Stimulated activated CD8-positive, alpha-beta memory T cell treated with anti-CD3 and anti-CD28 coated beads, Interleukin-2, amount 100 ng/mL, for 48 hours (primary cell): ENCODE measurements around the gene TMEM161A.
"Not testable (repeated sequence)": the region's sequence is repeated elsewhere in the genome, so short reads cannot be mapped to it uniquely, and the experiment has no call there.

Experiments used
- DNase-seq, 2 donors: peaks; one replicate each; pipeline ENCODE4 v3.0.0-alpha.2; 2020; ENCODE audit warnings: low read depth in 2 of 2

The TMEM161A gene

GRCh38 chr19:19155495-19156219, 17.4 kb upstream of the TMEM161A start:
- DNase-seq: no peak

- DNase-seq: no peak
These were observed 16.7 kb upstream of the TMEM161A start for GRCh38 chr19:19154768-19155494.

- no peak for DNase-seq
These were observed 14.5 kb upstream of the TMEM161A start for GRCh38 chr19:19152668-19153384.

GRCh38 chr19:19151418-19151817, 13.1 kb upstream of the TMEM161A start:
- no peak for DNase-seq

- DNase-seq: no peak
These were observed 11.2 kb upstream of the TMEM161A start for GRCh38 chr19:19149435-19149834.

GRCh38 chr19:19148504-19148903, 10.2 kb upstream of the TMEM161A start:
- not testable (repeated sequence) for DNase-seq

- DNase-seq: no peak
These were observed 9.1 kb upstream of the TMEM161A start for GRCh38 chr19:19147344-19147743.

GRCh38 chr19:19146865-19147264, 8.6 kb upstream of the TMEM161A start:
- DNase-seq: no peak

- peak; percentile 78 to 86 for DNase-seq
These were observed 7.7 kb upstream of the TMEM161A start for GRCh38 chr19:19145684-19146608.

GRCh38 chr19:19145281-19145680, 7.0 kb upstream of the TMEM161A start:
- no peak for DNase-seq

GRCh38 chr19:19142347-19142746, 4.1 kb upstream of the TMEM161A start:
- DNase-seq: no peak

- no peak for DNase-seq
These were observed 2.2 kb upstream of the TMEM161A start for GRCh38 chr19:19140476-19140875.

GRCh38 chr19:19139876-19140229, 1.6 kb upstream of the TMEM161A start:
- no peak for DNase-seq

- DNase-seq: no peak
These were observed 646 bp downstream of the TMEM161A start for GRCh38 chr19:19137556-19138108.

GRCh38 chr19:19135713-19136112, 2.6 kb downstream of the TMEM161A start:
- DNase-seq: not testable (repeated sequence)

- DNase-seq: no peak
These were observed 3.6 kb downstream of the TMEM161A start for GRCh38 chr19:19134687-19135158.

GRCh38 chr19:19133985-19134384, 4.3 kb downstream of the TMEM161A start:
- DNase-seq: no peak

GRCh38 chr19:19132912-19133311, 5.4 kb downstream of the TMEM161A start:
- DNase-seq: no peak

- DNase-seq: no peak
These were observed 6.3 kb downstream of the TMEM161A start for GRCh38 chr19:19131989-19132388.

GRCh38 chr19:19126102-19126501, 12.2 kb downstream of the TMEM161A start:
- DNase-seq: no peak

GRCh38 chr19:19123386-19123785, 14.9 kb downstream of the TMEM161A start:
- no peak for DNase-seq
